Measurements from ENCODE around the gene DCXR. TPM values are rescaled to one million over a fixed set of nuclear protein-coding genes. Genes with fewer than 3 reads are reported as not detected.

DCXR gene
- total RNA-seq, 2 donors from 2014 or later: 169 to 213 TPM

GRCh38 chr17:82058855-82059249, 21.4 kb upstream of the DCXR start:
- TF ChIP-seq CTCF (IDR thresholded peaks at IDR 0.05): no peak
- Histone ChIP-seq H3K4me3 (no peak overlapping the region), H3K36me3 (peaks cover 69% of the 10 kb centered on the region), H3K9me3 (no peaks in the 10 kb centered on the region), H3K4me1 (peaks cover 0 to 8% of the 10 kb centered on the region in 2 donors), H3K27me3 (no peaks in the 10 kb centered on the region), H3K27ac (no peak overlapping the region)
- DNase-seq (ENCODE audit: low spot score): no peak

DNA sequence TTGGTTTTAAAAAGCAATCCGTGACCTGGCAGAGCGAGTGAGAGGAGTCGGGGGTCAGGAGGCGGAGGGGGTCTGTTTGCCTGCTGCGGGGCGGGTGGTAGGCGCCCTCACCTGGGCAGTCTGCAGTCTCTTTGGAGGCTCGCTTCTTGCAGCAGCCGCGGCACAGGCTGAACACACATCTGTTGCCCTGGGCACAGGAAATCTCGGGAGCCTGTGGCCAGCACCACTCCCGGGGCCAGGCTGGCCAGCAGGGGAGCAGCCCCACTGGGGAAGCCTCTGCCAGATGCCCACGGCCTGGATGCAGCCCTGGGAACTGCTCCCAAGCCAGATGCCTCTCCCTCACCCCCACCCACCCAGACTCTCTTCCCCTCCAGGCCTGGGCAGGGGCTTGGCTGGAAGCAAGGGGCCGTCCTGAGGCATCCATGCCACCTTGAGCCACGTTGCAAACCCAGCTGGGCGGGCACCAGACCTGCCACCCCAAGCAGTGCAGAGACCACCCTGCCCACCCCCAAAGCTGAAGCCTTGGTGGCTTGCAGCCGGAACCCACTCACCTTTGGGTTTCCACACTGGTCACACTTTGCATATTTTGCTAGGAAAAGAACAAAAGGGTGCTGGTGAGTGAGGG, 20.8 kb upstream of the DCXR start:
- Histone ChIP-seq H3K4me3 (no peak overlapping the region), H3K9me3 (no peaks in the 10 kb centered on the region), H3K36me3 (peaks cover 73% of the 10 kb centered on the region), H3K27me3 (no peaks in the 10 kb centered on the region), H3K27ac (no peak overlapping the region), H3K4me1 (peaks cover 0 to 6% of the 10 kb centered on the region in 2 donors)
- DNase-seq (ENCODE audit: low spot score): no peak
- no peak for TF ChIP-seq CTCF (IDR thresholded peaks at IDR 0.05)

GRCh38 chr17:82056729-82057621, 19.5 kb upstream of the DCXR start:
- no peak for DNase-seq (ENCODE audit: low spot score)
- Histone ChIP-seq H3K4me1 (peaks cover 0 to 16% of the 10 kb centered on the region in 2 donors), H3K9me3 (no peaks in the 10 kb centered on the region), H3K27me3 (no peaks in the 10 kb centered on the region), H3K27ac (no peak overlapping the region), H3K4me3 (no peak overlapping the region), H3K36me3 (peaks cover 73% of the 10 kb centered on the region)
- TF ChIP-seq CTCF (IDR thresholded peaks at IDR 0.05): no peak

GRCh38 chr17:82055965-82056728, 18.6 kb upstream of the DCXR start:
- H3K36me3 ChIP-seq: peaks cover 66% of the 10 kb centered on the region
- DNase-seq (ENCODE audit: low spot score): no peak
- H3K27ac ChIP-seq: no peak overlapping the region
- H3K4me3 ChIP-seq: no peak overlapping the region
- TF ChIP-seq CTCF (IDR thresholded peaks at IDR 0.05): no peak
- H3K27me3 ChIP-seq: no peaks in the 10 kb centered on the region
- peaks cover 0 to 17% of the 10 kb centered on the region in 2 donors for H3K4me1 ChIP-seq
- H3K9me3 ChIP-seq: no peaks in the 10 kb centered on the region

- TF ChIP-seq CTCF (IDR thresholded peaks at IDR 0.05): no peak
- Histone ChIP-seq H3K27ac (no peak overlapping the region), H3K36me3 (peaks cover 58% of the 10 kb centered on the region), H3K4me3 (no peak overlapping the region), H3K9me3 (no peaks in the 10 kb centered on the region), H3K27me3 (no peaks in the 10 kb centered on the region), H3K4me1 (peaks cover 0 to 26% of the 10 kb centered on the region in 2 donors)
- no peak for DNase-seq (ENCODE audit: low spot score)
Observed at GRCh38 chr17:82055023-82055964, 17.8 kb upstream of the DCXR start.
